SU-DHL-6 (cell line): ENCODE measurements around the gene IL20RA.

Source experiments
- H2AFZ ChIP-seq: fragments of 200-600 bp; sonication (generic); 2 replicates; pipeline ENCODE4 v1.6.1; 2014; ENCODE audit warnings: low read depth, mild to moderate bottlenecking, moderate library complexity, mixed read lengths, antibody characterized with exemption, low read length; ENCODE audit not compliant: severe bottlenecking
- H3F3A ChIP-seq: fragments of 200-600 bp; shearing (Covaris generic); 2 replicates; pipeline ENCODE4 v1.6.0; 2016; ENCODE audit warnings: antibody characterized with exemption, mild to moderate bottlenecking; ENCODE audit not compliant: insufficient read depth
- H3K27ac ChIP-seq: fragments of 200-600 bp; sonication (generic); 2 replicates; pipeline ENCODE4 v1.5.1; 2016; ENCODE audit warnings: low read depth, mild to moderate bottlenecking, low read length, moderate library complexity, mixed read lengths
- H3K27me3 ChIP-seq: fragments of 200-600 bp; sonication (generic), shearing (Covaris generic); 2 replicates; pipeline ENCODE4 v1.6.0; 2014; ENCODE audit warnings: mild to moderate bottlenecking, low read length
- H3K36me3 ChIP-seq: fragments of 200-600 bp; sonication (generic); 2 replicates; pipeline ENCODE4 v1.6.1; 2014; ENCODE audit warnings: mild to moderate bottlenecking, low read length, mixed read lengths
- H3K4me2 ChIP-seq: fragments of 300-600, 200-600 bp; shearing (Covaris generic), sonication (generic); 2 replicates; pipeline ENCODE4 v1.6.0; 2014; ENCODE audit warnings: low read length, low read depth, mild to moderate bottlenecking; ENCODE audit not compliant: poor library complexity, severe bottlenecking
- H3K4me3 ChIP-seq: fragments of 200-600 bp; sonication (generic); 2 replicates; pipeline ENCODE4 v1.5.1; 2014; ENCODE audit warnings: antibody characterized with exemption, low read length, mild to moderate bottlenecking, mixed read lengths; ENCODE audit not compliant: insufficient read depth, poor library complexity, severe bottlenecking
- H3K79me2 ChIP-seq: fragments of 200-600 bp; sonication (generic); 2 replicates; pipeline ENCODE4 v1.6.1; 2014; ENCODE audit warnings: mild to moderate bottlenecking, low read length, moderate library complexity; ENCODE audit not compliant: insufficient read depth
- H3K9ac ChIP-seq: fragments of 200-600 bp; sonication (generic); 2 replicates; pipeline ENCODE4 v1.7.0; 2014; ENCODE audit warnings: mild to moderate bottlenecking, low read length
- H3K9me2 ChIP-seq: fragments of 200-600 bp; sonication (generic); replicated peaks from 2 replicates; pipeline ENCODE4 v1.6.1; 2014; ENCODE audit warnings: low read length; ENCODE audit not compliant: insufficient read depth
- H3K9me3 ChIP-seq: fragments of 200-600 bp; sonication (generic); 2 replicates; pipeline ENCODE4 v1.6.1; 2014; ENCODE audit warnings: low read length, mixed read lengths; ENCODE audit not compliant: insufficient read depth
- H4K20me1 ChIP-seq: fragments of 200-600 bp; sonication (generic); 2 replicates; pipeline ENCODE4 v1.6.1; 2014; ENCODE audit warnings: low read depth, mild to moderate bottlenecking, antibody characterized with exemption, low read length, moderate library complexity, mixed read lengths
- EZH2phosphoT487 ChIP-seq: fragments of 200-600 bp; sonication (generic), shearing (Covaris generic); conservative IDR thresholded peaks from 2 replicates; pipeline ENCODE4 v1.6.1; 2018; ENCODE audit warnings: mild to moderate bottlenecking, antibody characterized with exemption, low read length, moderate library complexity, mixed read lengths
- TF ChIP-seq, protein P1 (sequence below): fragments of 200-600 bp; sonication (generic); IDR thresholded peaks from one replicate; pipeline ENCODE4 v1.5.1; 2017; ENCODE audit warnings: antibody characterized with exemption, mild to moderate bottlenecking, low read length, moderate library complexity; ENCODE audit not compliant: insufficient read depth, poor library complexity, severe bottlenecking

Gene IL20RA

DNA sequence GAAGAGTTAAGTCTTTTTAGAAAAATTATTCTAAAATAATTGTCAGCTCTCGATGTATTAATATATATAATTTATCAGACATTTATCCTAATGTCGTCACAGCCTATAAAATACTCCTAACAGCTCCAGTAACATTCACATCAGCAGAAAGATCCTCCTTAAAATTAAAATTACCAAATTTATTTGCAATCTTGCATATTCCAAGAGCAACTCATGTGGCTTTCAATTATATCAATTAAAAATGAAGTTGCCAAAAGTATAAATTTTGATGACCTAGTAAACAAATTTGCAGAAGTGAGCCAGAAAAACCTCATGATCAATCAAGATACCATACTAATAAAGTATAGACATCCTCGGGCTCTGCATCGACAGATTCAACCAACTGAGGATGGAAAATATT lies 60.2 kb downstream of the IL20RA start:
- Histone ChIP-seq H3K79me2 (no peaks in the 10 kb centered on the region), H2AFZ (no peak overlapping the region), H4K20me1 (no peaks in the 10 kb centered on the region), H3K4me2 (no peak overlapping the region), H3K9ac (no peak overlapping the region), H3K4me3 (no peak overlapping the region), H3F3A (no peaks in the 10 kb centered on the region), H3K27ac (no peak overlapping the region), H3K27me3 (no peaks in the 10 kb centered on the region), H3K9me3 (no peaks in the 10 kb centered on the region), H3K9me2 (no peaks in the 10 kb centered on the region), H3K36me3 (no peaks in the 10 kb centered on the region)
- TF ChIP-seq, protein P1, sequence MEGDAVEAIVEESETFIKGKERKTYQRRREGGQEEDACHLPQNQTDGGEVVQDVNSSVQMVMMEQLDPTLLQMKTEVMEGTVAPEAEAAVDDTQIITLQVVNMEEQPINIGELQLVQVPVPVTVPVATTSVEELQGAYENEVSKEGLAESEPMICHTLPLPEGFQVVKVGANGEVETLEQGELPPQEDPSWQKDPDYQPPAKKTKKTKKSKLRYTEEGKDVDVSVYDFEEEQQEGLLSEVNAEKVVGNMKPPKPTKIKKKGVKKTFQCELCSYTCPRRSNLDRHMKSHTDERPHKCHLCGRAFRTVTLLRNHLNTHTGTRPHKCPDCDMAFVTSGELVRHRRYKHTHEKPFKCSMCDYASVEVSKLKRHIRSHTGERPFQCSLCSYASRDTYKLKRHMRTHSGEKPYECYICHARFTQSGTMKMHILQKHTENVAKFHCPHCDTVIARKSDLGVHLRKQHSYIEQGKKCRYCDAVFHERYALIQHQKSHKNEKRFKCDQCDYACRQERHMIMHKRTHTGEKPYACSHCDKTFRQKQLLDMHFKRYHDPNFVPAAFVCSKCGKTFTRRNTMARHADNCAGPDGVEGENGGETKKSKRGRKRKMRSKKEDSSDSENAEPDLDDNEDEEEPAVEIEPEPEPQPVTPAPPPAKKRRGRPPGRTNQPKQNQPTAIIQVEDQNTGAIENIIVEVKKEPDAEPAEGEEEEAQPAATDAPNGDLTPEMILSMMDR: no peak
- no peak for TF ChIP-seq EZH2phosphoT487

DNA sequence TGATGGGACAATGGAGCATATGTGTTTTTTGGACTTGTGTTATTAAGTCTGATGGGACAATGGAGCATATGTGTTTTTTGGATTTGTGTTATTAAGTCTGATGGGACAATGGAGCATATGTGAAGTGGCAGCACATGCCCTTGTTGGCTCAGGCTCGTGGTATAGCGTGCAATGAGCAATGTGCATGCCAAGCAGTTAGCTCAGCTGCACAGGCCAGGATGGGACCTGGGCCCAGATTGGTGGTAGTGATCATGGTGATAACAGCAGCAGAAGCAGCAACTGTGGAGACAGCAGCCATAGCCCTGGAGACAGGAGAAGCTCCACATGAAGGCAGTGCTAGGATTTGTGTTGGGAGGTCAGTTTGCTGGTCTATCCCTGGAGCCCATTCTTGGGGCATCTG lies 61.1 kb downstream of the IL20RA start:
- Histone ChIP-seq H3K9ac (no peak overlapping the region), H3K27ac (no peak overlapping the region), H3K36me3 (no peaks in the 10 kb centered on the region), H3K79me2 (no peaks in the 10 kb centered on the region), H3K4me2 (no peak overlapping the region), H2AFZ (no peak overlapping the region), H3K27me3 (no peaks in the 10 kb centered on the region), H4K20me1 (no peaks in the 10 kb centered on the region), H3F3A (no peaks in the 10 kb centered on the region), H3K4me3 (no peak overlapping the region), H3K9me2 (no peaks in the 10 kb centered on the region), H3K9me3 (no peaks in the 10 kb centered on the region)
- TF ChIP-seq, protein P1: no peak
- TF ChIP-seq EZH2phosphoT487: no peak

DNA sequence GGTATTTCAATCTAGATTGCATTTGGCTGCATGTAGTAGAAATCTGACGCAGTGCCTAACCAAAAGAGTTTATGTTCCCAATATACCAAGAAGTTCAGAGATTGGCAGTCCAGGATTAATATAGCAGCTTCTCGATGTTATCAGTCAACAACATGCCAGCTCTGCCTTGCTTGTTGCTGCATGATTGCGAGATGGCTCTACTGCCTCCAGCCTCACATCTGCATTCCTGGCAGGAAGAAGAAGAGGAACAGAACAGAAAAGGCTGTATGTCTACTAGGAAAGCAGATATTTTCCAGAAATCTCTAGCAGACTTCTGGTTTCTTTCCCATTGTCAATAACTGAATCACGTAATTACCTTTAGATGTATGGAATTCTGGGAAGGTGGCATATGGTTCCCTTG lies 61.8 kb downstream of the IL20RA start:
- H2AFZ ChIP-seq: no peak overlapping the region
- no peaks in the 10 kb centered on the region for H3F3A ChIP-seq
- no peak overlapping the region for H3K4me2 ChIP-seq
- TF ChIP-seq EZH2phosphoT487: no peak
- TF ChIP-seq, protein P1: no peak
- H3K36me3 ChIP-seq: no peaks in the 10 kb centered on the region
- no peaks in the 10 kb centered on the region for H3K9me2 ChIP-seq
- no peak overlapping the region for H3K9ac ChIP-seq
- no peaks in the 10 kb centered on the region for H3K27me3 ChIP-seq
- no peaks in the 10 kb centered on the region for H3K79me2 ChIP-seq
- no peaks in the 10 kb centered on the region for H3K9me3 ChIP-seq
- H3K27ac ChIP-seq: no peak overlapping the region
- H3K4me3 ChIP-seq: no peak overlapping the region
- H4K20me1 ChIP-seq: no peaks in the 10 kb centered on the region

DNA sequence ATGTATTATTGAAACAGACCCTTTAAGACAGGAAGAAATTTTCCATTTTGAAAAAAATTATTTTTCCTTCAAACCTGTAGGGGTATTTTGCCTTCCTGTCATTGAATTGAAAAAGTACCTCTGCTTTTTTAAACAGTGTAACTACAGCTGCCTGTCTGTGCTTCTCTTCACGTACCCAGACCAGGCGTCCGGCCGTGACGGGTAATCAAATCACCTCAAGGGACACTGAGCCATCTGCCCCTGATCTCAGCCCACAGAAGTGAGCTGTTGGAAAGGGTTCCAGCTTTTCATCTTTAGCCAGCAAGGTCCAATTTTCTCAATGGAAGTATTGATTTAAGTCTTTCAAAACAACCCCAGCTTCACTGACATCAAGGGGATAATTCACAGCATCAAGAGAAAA lies 64.7 kb downstream of the IL20RA start:
- Histone ChIP-seq H3K4me2 (no peak overlapping the region), H3K27ac (no peak overlapping the region), H3K4me3 (no peak overlapping the region), H3K9me3 (no peaks in the 10 kb centered on the region), H3K9me2 (no peaks in the 10 kb centered on the region), H3K9ac (no peak overlapping the region), H3K79me2 (no peaks in the 10 kb centered on the region), H3F3A (no peaks in the 10 kb centered on the region), H2AFZ (no peak overlapping the region), H3K27me3 (no peaks in the 10 kb centered on the region), H3K36me3 (no peaks in the 10 kb centered on the region), H4K20me1 (no peaks in the 10 kb centered on the region)
- TF ChIP-seq EZH2phosphoT487: no peak
- TF ChIP-seq, protein P1: no peak
